LNCAP (cell line): ENCODE measurements around the gene ECHS1.

Experiments
- CTCF ChIP-seq: fragments of 450-650 bp; IDR thresholded peaks from 2 replicates; pipeline ENCODE4 v1.5.1; 2017; ENCODE audit warnings: mild to moderate bottlenecking

Gene ECHS1

GRCh38 chr10:133394801-133395221, 21.7 kb upstream of the ECHS1 start:
- no peak for TF ChIP-seq CTCF

GRCh38 chr10:133394064-133394663, 21.0 kb upstream of the ECHS1 start, which contains the start of gene MTG1:
Gene MTG1 (plus strand): TSS chr10:133394157. CDS start chr10:133394221, 64 bp downstream.
- no peak for TF ChIP-seq CTCF

GRCh38 chr10:133393401-133394063, 20.4 kb upstream of the ECHS1 start:
- TF ChIP-seq CTCF = no peak

- no peak for TF ChIP-seq CTCF
Observed at GRCh38 chr10:133391761-133392518, 18.8 kb upstream of the ECHS1 start.

- no peak for TF ChIP-seq CTCF
Observed at GRCh38 chr10:133391249-133391635, 18.1 kb upstream of the ECHS1 start.

GRCh38 chr10:133390597-133391248, 17.6 kb upstream of the ECHS1 start:
- no peak for TF ChIP-seq CTCF

- TF ChIP-seq CTCF = no peak
Observed at GRCh38 chr10:133388973-133389818, 16.0 kb upstream of the ECHS1 start.
